SW480 (cell line): ENCODE data around the gene SPDYC.
"Not testable (repeated sequence)": the region's sequence is repeated elsewhere in the genome, so short reads cannot be mapped to it uniquely, and the experiment has no call there.

ENCODE experiments used
- DNase-seq: peaks from one replicate; pipeline ENCODE4 v3.0.0-alpha.2; 2016; ENCODE audit warnings: low spot score

The SPDYC gene

GRCh38 chr11:65134240-65134951 lies 35.6 kb upstream of the SPDYC start, which contains the start of gene SYVN1:
Gene SYVN1 (minus strand): TSS chr11:65134519. CDS start chr11:65133601, 918 bp downstream.
- DNase-seq: peak; percentile 85

- DNase-seq: peak; percentile 99
Observed at GRCh38 chr11:65134952-65135632, 34.9 kb upstream of the SPDYC start.

GRCh38 chr11:65135633-65136145 lies 34.3 kb upstream of the SPDYC start:
- DNase-seq: no peak

GRCh38 chr11:65136515-65137096 lies 33.4 kb upstream of the SPDYC start:
- no peak for DNase-seq

GRCh38 chr11:65141896-65142494 lies 28.0 kb upstream of the SPDYC start:
- no peak for DNase-seq

- DNase-seq: no peak
Observed at GRCh38 chr11:65147352-65148075, 22.5 kb upstream of the SPDYC start.

- no peak for DNase-seq
Observed at GRCh38 chr11:65148657-65149056, 21.4 kb upstream of the SPDYC start.

GRCh38 chr11:65150131-65150508 lies 19.9 kb upstream of the SPDYC start:
- not testable (repeated sequence) for DNase-seq

GRCh38 chr11:65150509-65151299 lies 19.3 kb upstream of the SPDYC start:
- DNase-seq: peak; percentile 86

GRCh38 chr11:65151331-65151899 lies 18.6 kb upstream of the SPDYC start:
- DNase-seq: no peak

- no peak for DNase-seq
Observed at GRCh38 chr11:65152122-65152521, 17.9 kb upstream of the SPDYC start.

GRCh38 chr11:65156256-65156655 lies 13.8 kb upstream of the SPDYC start:
- DNase-seq: no peak

- DNase-seq: no peak
Observed at GRCh38 chr11:65156926-65157325, 13.1 kb upstream of the SPDYC start.

- DNase-seq: no peak
Observed at GRCh38 chr11:65157336-65157735, 12.7 kb upstream of the SPDYC start.

GRCh38 chr11:65159012-65159411 lies 11.0 kb upstream of the SPDYC start:
- no peak for DNase-seq

- DNase-seq: no peak
Observed at GRCh38 chr11:65160643-65161042, 9.4 kb upstream of the SPDYC start.

GRCh38 chr11:65163684-65164083 lies 6.3 kb upstream of the SPDYC start:
- DNase-seq: no peak

- DNase-seq: no peak
Observed at GRCh38 chr11:65165410-65166317, 4.4 kb upstream of the SPDYC start.

GRCh38 chr11:65166893-65167292 lies 3.1 kb upstream of the SPDYC start:
- DNase-seq: no peak

- no peak for DNase-seq
Observed at GRCh38 chr11:65167656-65168055, 2.4 kb upstream of the SPDYC start.
